Measurements from ENCODE around the gene RNF168. TPM values are rescaled to one million over a fixed set of nuclear protein-coding genes. Genes with fewer than 3 reads are reported as not detected.

RNF168 gene
- total RNA-seq, 1 donor from 2014 or later, result 16.0 TPM

DNA sequence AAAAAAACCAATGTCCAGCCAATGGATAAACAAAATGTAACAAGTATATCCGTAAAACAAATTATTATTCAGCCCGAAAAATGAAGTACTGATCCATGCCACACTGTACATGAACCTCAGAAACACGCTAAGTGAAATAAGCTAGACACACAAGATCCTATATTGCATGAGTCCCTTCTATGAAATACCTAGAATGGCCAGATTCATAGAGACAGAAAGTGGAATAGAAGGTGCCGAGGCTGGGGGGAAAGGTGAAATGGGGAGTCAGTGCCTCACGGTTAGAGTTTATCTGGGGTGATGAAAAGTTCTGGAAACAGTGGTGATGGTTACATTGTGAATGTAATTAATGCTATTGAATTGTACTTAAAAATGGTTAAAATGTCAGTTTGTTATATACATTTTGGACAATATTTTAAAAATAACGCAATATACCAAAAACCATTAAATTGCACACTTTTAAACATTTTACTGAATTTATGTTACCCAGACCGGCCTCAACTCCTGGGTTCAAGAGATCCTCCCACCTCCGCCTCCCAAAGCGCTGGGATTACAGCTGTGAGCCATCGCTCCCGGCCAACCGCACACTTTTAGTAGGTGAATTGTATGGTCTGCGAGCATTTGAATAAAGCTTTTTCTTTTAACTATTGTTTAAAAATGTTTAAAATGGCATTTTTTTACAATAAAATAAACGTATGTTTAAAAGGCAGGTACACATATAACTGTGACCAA, 2.1 kb downstream of the RNF168 start:
- H3K9me3 ChIP-seq, result no peaks in the 10 kb centered on the region
- TF ChIP-seq, protein P1, sequence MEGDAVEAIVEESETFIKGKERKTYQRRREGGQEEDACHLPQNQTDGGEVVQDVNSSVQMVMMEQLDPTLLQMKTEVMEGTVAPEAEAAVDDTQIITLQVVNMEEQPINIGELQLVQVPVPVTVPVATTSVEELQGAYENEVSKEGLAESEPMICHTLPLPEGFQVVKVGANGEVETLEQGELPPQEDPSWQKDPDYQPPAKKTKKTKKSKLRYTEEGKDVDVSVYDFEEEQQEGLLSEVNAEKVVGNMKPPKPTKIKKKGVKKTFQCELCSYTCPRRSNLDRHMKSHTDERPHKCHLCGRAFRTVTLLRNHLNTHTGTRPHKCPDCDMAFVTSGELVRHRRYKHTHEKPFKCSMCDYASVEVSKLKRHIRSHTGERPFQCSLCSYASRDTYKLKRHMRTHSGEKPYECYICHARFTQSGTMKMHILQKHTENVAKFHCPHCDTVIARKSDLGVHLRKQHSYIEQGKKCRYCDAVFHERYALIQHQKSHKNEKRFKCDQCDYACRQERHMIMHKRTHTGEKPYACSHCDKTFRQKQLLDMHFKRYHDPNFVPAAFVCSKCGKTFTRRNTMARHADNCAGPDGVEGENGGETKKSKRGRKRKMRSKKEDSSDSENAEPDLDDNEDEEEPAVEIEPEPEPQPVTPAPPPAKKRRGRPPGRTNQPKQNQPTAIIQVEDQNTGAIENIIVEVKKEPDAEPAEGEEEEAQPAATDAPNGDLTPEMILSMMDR (IDR thresholded peaks at IDR 0.05), result no peak
- no peak for DNase-seq (ENCODE audit: low spot score in 2 of 2)
- H3K27me3 ChIP-seq, result no peaks in the 10 kb centered on the region
- no peaks in the 10 kb centered on the region for H3K36me3 ChIP-seq
- H3K4me1 ChIP-seq, result peaks cover 3 to 10% of the 10 kb centered on the region in 2 donors
- peak overlapping the region; percentile 76 to 90 for H3K4me3 ChIP-seq
- intact Hi-C loops (cut with DNase I), result loop anchor here (2.0 to 5.0 kb wide), 9 partner anchors 67 to 1053 kb away; partner anchors contain the start of genes BDH1, CEP19, FBXO45 and NCBP2
- H3K27ac ChIP-seq, result peak overlapping the region; percentile 94 to 97

DNA sequence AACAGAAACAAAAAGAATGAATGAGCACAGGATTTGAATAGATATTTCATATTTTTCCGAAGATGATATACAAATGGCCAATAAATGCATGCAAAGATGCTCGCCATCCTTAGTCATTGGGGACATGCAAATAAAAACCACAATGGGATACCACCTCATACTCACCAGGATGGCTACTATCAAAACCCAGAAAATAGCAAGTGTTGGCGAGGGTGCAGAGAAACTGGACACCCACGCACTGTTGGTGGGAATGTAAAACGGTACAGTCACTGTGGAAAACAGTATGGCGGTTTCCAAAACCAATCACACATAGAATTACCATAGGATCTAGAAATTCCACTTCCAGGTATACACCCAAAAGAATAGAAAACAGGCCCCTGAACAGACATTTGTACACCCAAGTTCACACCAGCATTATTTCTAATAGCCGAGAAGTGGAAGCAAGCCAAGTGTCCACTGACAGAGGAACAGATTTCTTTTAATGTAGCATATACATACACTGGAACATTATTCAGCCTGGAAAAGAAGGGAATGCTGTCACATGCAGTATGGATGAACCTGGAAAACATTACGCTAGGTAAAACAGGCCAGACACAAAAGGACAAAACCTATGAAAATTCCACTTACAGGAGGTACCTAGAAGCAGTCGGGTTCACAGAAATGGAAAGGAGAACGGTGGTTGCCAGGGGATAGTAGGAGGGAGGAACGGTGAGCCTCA, 3.6 kb downstream of the RNF168 start:
- H3K27ac ChIP-seq, result peak overlapping the region in 1 of 2 donors; percentile 42
- intact Hi-C loops (cut with DNase I), result loop anchor here (5.0 kb wide), 3 partner anchors 242 to 958 kb away; partner anchors contain the start of genes PPP1R2 and TFRC

DNA sequence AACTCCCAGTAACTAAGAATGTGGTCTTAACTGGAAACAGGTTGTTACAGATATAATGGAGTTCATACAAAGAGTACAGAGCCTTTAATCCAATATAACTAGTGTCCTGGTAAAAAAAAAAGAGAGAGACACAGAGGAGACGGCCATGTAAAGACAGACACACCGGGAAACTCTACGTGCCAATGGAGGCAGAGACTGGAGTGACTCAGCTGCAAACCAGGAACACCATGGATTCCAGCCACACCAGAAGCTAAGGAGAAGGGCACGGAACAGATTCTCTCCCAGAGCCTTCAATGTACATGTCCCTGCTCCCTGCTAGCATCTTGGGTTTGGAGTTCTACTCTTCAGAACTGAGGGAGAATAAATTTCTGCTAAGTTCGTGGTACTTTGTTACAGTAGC, 4.5 kb downstream of the RNF168 start:
- H3K4me3 ChIP-seq, result no peak overlapping the region

More for the DNA sequence above, 3.6 kb downstream of the RNF168 start:
- H3K9me3 ChIP-seq, result no peaks in the 10 kb centered on the region
- H3K36me3 ChIP-seq, result no peaks in the 10 kb centered on the region
- no peak for DNase-seq (ENCODE audit: low spot score in 2 of 2)
- H3K27me3 ChIP-seq, result no peaks in the 10 kb centered on the region
- peaks cover 3 to 10% of the 10 kb centered on the region in 2 donors for H3K4me1 ChIP-seq
- TF ChIP-seq, protein P1 (IDR thresholded peaks at IDR 0.05), result no peak
- H3K4me3 ChIP-seq, result peak overlapping the region; percentile 76 to 90

DNA sequence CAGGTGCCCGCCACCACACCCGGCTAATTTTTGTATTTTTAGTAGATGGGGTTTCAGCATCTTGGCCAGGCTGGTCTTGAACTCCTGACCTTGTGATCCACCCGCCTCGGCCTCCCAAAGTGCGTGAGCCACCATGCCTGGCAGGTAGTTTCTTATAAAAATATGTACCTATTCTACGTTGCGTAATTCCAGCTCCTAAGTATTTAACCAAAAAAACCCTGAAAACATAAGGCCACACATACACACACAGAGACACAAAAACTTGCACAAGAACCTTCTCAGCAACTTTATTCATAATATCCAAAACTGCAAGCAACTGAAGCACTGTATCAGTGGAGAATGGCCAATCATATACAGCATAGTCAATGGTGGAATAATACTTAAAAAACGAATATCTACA, 5.3 kb downstream of the RNF168 start:
- H3K4me1 ChIP-seq, result peaks cover 3 to 6% of the 10 kb centered on the region in 2 donors
- intact Hi-C loops (cut with DNase I), result no loop called here
- TF ChIP-seq, protein P1 (IDR thresholded peaks at IDR 0.05), result no peak
- H3K27ac ChIP-seq, result no peak overlapping the region
- no peaks in the 10 kb centered on the region for H3K27me3 ChIP-seq
- H3K9me3 ChIP-seq, result no peaks in the 10 kb centered on the region
- H3K4me3 ChIP-seq, result no peak overlapping the region
- H3K36me3 ChIP-seq, result no peaks in the 10 kb centered on the region
- no peak for DNase-seq (ENCODE audit: low spot score in 2 of 2)

More for the DNA sequence above, 4.5 kb downstream of the RNF168 start:
- DNase-seq (ENCODE audit: low spot score in 2 of 2), result no peak
- Histone ChIP-seq H3K27ac (peak overlapping the region in 1 of 2 donors; percentile 3), H3K4me1 (peaks cover 3 to 7% of the 10 kb centered on the region in 2 donors), H3K27me3 (no peaks in the 10 kb centered on the region), H3K36me3 (no peaks in the 10 kb centered on the region), H3K9me3 (no peaks in the 10 kb centered on the region)
- TF ChIP-seq, protein P1 (IDR thresholded peaks at IDR 0.05), result no peak
- intact Hi-C loops (cut with DNase I), result no loop called here

DNA sequence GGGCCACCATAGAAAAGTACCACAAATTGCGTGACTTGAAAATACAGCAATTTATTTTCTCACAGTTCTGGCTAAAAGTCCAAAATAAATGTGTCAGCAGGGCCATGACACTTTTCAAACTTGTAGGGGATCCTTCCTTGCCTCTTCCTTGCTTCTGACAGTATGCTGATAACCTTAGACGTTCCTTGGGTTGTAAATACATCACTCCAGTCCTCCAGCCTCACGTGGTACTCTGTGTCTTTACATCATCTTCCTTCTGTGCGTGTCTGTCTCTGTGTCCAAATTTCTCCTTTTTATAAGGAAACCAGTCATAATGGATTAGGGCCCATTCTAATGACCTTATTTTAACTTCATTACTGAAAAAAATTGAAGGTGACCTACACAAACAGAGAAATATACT, 7.4 kb downstream of the RNF168 start:
- Histone ChIP-seq H3K27ac (no peak overlapping the region), H3K4me1 (peaks cover 3 to 4% of the 10 kb centered on the region in 2 donors), H3K9me3 (no peaks in the 10 kb centered on the region), H3K27me3 (no peaks in the 10 kb centered on the region), H3K4me3 (no peak overlapping the region), H3K36me3 (no peaks in the 10 kb centered on the region)
- intact Hi-C loops (cut with DNase I), result no loop called here
- TF ChIP-seq, protein P1 (IDR thresholded peaks at IDR 0.05), result no peak
- DNase-seq (ENCODE audit: low spot score in 2 of 2), result no peak

Data from ascending aorta (tissue), 2 donors.